Measurements from ENCODE around the gene ZNF222. TPM values are rescaled to one million over a fixed set of nuclear protein-coding genes. Genes with fewer than 3 reads are reported as not detected.

ZNF222 gene
- total and polyA plus RNA-seq, 2 of the 8 experiments (the other 6 are each of a cell fraction or from before 2014, with no cell fraction given) = 1.7 to 3.4 TPM

- TF ChIP-seq HDAC2 (IDR thresholded peaks at IDR 0.05; ENCODE audit: borderline replicate concordance in 1 of 2, low read depth in 2 of 2, low read length in 2 of 2) (no peak; a peak in 1 of 4 replicates), CREB1 (IDR thresholded peaks at IDR 0.05) (peak; percentile 74), MAX (IDR thresholded peaks at IDR 0.05) (peak; percentile 84), SIX5 (IDR thresholded peaks at IDR 0.05; ENCODE audit: low read depth, low read length) (peak; percentile 87), KDM4A (IDR thresholded peaks at IDR 0.05; ENCODE audit: low read depth, low read length, severe bottlenecking) (peak; percentile 98)
Measured at GRCh38 chr19:44071824-44072542, 46.8 kb downstream of the ZNF222 start, which contains the start of gene ZNF284 (continued).

Data from H1 (cell line).